ENCODE measurements around the gene TMEM30A.
A peak's percentile ranks its signal among the peaks of the same experiment; 100 is the strongest.

Gene TMEM30A

DNA sequence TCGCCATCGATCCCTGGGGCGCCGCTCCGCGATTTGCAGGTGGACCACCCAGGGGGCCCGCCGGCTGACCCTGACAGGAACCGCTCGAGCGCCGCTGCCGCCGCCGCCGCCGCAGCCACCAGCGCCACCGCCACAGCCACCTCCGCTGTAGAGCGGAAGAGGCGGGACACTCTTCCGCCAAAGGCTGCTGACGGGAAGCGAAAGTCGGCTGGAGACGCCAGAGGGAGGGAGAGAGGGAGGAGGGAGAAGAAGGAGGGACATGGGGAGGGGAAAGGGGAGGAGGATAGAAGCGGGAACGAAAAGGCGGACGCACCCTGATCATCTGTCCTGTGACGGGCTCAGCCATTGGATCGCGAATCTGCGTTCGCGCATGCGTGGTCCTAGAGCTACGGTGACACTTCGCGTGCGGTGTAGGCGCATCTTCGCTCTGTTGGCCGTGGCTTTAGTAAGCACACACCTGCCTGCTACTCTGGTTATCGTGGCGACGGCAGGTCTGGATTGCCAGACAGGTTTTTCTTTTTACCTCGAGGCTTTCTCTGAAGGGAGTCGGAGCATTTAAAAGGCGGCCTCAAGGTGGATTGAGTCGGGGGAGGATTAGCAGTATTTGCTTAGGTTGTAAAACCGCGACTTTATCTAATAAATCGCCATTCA lies at the start of gene TMEM30A:
TSS of gene TMEM30A (minus strand) at position 161 of the 651 bp plus-strand sequence. CDS start at position 7, 154 bp downstream.
- peak; percentile 92 for DNase-seq

DNA sequence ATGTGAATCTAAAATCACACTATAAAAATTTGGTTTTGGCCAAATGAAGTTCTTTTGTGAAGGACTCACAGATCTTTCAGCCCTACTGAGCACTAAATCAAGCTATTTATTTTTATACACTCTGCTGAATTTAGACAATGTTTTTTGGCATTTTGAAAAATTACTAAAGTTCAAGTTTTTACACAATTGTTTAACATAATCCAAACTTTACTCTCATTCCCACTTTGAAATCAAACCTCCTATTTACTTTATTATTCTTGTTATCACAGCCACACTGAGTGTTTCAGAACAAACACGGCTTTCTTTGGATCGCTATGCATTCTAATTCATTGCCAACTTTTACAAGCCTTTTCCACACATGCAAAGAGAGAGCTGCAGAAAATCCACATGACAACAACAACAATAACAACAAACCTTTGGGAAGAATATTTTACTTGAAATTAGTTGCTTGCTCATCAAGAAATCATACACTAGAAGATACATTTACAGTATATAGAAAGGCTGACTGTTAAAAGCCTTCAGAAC lies 49.1 kb upstream of the TMEM30A start:
- DNase-seq = no peak

DNA sequence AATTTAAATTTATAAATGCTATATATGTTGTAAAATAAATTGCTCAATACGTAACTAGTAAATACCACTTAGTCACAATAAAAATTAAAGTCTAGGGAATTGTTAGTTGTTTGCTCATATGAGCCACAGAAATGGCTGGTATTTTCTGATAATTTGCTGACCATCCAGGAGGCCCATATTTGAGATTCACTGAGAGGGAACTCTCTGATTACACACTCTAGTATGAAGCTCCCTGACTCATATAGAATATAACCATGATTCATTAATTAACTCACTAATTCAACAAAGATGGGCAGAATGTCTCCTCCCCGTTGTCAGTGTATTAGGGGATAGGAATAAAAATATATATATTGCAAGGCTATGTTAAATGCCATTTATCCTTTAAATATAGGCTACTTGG lies 46.6 kb upstream of the TMEM30A start:
- DNase-seq = no peak

DNA sequence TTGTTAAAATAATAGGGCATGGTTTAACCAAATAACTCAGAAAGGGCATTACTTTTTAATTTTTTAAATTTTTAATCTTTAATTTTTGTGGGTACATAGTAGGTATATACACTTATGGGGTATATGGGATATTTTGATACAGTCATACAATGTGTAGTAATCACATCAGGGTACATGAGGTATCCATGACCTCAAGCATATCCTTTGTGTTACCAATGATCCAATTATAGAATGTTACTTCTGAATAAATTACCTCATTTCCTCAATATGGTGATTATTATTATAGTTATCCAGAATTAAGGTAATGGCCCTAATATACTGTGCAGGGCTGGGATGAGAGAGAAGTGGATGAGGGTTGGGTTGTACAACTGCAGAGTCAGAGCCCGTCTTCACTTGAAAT lies 45.1 kb upstream of the TMEM30A start:
- DNase-seq = no peak

DNA sequence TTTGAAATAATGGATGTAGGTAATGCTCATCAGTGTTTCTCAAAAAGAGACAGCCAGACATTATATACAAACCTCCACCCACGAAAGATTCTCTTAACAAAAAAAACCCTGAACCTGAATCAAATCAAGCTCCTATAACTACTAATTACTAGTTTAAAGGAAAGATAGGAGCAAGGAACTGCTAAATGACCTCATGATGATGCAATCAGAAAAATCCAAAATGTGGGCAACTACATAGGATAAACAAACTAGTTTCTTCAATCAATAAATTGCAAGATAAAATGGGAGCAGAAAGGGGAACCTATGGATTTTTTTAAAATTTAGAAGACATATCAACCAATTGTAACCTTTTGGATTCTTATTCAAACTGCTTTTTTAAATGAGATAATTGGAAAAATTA lies 43.2 kb upstream of the TMEM30A start:
- DNase-seq = no peak

DNA sequence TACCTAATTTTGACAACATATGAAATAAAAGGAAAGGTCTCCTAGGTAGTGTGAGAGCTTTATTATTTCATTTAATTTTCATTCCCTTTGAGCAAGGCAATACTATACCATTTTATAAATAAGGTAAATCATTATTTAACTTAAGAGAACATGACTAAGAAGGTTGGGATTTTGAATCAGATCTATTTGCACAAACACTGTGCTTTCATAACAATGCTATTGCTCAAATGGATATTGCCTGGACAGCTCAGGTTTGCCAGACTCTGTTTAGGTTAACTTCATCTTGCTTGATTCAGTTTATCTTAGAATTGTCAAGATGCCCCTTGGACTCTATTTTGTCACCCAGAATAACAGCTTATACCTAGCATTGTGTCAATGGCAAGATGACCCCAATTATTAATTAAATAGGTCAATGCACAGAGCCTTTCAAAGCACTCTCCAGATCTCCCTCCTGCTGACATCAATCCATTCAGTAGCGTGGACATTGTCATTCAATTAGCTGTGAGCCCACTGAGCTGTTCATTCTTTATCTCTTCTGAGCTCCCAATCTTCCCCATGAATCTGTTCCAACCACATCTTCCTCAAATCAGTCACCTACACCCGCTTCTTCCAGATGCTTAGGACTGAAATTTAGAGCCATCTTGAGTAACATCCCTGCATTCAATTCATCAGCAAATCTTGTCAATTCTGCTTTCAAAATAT lies 42.1 kb upstream of the TMEM30A start:
- no peak for DNase-seq

DNA sequence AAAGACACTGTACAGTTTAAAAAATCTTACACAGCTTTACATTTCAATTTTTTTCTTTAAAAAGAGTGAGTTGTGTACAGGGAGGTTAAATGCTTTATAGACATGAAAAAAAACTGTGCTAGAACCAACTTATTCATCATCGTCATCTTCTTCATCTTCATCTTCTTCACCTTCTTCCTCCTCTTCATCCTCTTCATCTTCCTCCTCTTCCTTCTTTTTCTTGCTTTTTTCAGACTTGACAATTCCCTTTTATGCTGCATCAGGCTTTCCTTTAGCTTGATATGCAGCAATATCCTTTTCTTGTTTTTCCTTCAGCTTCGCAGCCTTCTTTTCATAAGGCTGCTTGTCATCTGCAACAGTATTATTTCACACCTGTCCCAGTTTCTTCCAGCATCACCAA lies 34.3 kb upstream of the TMEM30A start:
- no peak for DNase-seq

DNA sequence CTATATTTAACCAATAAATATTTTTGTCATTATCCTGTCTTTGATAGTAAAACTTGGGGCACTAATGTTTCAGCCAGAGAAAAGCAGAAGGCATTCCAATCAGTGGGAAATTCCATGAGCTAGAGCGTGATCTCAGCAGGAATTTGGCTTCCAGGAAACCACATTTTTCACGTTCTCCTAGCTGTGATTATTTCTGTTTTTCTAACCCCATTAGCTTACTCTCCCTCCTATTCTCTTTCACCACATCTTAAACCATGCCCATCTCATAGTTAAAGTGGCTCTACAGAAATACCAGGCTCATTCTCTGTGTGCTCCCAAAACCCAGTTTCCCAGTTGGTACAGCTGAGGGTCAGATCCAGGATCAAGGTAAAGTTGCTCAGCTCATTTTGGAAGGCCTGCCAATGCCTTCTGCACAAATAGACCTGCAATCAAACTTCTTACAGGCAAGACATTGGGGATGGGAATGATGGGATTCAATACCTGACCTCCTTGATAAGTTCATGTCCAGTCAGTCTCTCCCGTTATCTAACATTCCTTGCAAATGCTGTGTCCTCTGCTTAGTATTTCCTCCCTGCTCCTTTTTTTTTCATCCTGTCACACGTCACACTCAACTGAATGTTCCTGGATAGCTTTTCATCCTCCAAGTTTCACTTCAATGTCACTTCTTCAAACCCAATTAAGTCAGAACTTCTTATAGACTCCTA lies 33.1 kb upstream of the TMEM30A start:
- DNase-seq = no peak

DNA sequence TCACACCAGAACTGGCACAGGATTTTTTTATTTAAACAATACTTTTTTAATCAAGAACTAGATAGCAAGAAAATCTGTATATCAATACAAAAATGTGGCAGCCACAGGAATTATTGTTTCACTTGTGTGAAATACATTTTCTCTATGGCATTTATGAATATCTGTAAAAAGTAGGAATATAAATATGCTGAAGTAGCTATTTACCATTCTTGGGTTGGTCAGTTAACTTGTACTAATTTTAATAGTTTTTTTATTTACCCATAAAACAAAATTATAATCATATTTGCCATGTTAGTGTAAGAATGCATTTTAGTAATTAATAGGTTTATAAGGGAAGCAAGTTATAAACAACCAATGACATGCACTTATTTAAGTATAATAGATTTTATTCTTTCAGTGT lies 31.4 kb upstream of the TMEM30A start:
- DNase-seq = no peak

DNA sequence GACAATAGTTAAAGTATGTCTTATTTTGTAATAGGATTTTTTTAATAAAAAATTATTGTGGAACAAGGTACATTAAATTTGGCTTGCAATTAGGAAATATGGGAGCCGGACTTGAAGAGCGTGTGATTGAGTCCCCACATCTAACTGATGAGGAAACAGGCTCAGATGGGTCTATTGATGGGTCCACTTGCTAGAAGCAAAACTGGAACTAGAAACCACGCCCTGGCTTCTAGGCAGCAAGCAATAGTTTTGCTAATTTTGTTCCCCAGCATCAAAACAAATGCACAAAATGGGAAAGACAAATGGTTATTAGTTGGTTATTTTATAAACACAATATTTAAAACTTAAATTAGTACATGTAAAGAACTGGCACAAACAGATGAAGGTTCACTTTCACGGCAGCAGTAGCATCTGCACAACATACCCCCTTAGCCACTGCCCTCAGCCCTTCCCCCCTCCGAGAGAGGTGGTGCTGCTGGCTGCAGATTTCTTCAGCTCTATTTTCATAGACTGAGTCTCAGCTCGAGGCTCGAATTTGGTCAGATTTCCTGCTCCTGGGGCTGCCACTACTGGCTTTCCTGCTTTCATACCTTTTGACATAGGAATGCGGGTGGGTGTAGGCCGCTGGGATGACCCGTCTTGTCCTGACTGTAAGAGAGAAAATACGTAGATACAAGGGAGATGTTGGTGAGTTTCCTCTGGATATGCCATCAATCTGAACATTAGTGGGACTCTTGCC lies 23.8 kb upstream of the TMEM30A start:
- DNase-seq = no peak

DNA sequence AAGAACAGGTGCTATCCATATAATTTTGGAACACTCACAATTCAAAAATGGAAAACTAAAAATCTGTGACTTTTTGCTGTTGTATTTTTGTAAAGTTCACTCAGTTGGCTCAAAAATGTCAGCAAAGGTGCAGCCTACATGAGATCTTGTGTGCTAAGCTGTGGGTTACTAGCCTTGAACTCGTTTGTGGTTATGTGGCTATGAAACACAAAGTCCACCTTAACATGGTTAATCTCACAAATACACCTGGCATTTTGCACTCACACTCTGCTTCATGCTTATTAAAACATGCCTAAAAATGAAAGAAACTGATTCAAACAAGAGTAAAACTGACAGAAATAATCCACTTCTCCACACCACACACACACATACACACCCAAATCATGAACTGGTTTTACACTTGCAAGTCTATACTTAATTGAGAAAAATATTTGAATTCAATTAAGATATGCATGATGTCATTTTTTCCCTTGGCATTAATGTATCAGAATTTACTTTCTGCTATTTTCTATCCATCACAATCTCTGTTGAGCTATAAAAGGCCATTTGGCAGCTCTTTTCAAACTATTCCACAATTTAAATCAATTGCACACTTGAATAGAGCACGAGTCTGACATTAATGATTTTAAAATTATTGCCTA lies 22.9 kb upstream of the TMEM30A start:
- no peak for DNase-seq

DNA sequence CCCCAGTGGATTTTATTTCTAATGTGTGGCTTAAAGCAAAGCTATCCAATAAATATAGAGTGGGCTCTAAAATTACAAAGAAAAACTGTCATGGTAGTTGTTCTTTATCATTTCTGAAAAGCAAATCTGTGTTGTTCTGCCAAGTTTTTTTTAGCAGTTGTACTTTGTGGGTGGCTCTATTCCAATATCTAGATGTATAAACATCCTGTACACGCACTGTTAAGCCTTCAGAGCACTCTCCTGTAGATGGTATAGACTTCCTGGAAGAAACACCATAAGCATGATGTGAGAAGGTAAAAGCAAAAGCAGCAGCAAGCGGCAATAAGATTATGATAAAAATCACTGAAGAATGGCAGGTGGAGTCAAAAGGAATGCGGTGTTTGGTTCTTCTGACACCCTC lies 21.5 kb upstream of the TMEM30A start:
- no peak for DNase-seq

DNA sequence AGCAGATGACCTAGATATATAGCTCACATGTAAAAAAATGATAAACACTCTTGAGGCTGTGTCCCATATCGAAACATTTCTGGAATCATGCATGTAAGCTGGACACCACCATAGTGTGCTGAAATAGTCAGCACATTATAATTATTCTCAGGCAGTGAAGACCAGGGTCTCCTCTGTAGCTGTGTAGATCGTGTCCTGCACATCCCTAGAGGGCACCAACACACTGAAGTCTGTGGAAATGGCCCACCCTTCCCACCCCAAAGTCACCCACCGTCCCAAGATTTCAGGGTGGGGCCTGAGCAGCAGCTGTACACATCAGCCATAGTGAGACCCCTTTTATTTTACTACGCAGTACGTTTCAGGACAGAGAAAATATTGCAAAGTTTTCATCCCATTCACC lies 21.0 kb upstream of the TMEM30A start:
- DNase-seq = no peak

DNA sequence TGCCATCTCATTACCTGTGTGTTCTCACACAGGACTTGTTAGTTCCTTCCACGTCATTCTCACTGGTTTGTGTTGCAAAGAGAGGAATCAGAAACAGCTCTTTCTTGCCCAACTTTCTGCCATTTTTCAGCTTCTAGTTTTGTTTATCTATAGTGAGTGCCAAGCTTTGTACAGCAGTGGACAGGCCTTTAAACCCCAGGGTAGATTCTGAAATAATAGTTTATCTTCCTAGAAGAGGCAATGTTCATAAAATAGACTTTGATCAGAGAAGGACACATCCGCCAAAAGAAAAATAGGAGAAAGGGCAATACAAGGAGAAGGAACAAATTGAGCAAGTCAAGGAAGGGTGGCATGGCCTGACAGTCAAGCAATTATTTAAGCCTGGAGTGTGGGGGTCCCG lies 17.7 kb upstream of the TMEM30A start:
- DNase-seq = no peak

DNA sequence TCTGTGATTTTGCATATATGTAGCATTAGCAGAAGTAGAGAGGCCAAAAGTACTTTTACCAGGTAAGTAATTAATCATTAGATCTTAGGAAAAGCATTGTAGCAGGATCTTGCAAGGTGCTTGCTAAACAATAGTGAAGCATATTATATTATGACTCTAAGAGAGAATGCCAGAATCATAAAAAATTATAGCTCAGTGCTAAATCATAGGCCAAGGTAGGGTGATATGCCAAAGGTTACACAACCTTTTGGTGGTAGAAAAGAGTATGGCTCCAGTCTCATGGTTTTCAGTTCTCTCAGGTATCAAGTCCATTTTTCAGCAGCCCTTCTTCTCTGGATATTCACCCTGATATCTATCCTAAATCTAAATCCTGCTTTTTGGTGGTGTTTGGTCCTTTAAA lies 16.9 kb upstream of the TMEM30A start:
- DNase-seq = no peak

DNA sequence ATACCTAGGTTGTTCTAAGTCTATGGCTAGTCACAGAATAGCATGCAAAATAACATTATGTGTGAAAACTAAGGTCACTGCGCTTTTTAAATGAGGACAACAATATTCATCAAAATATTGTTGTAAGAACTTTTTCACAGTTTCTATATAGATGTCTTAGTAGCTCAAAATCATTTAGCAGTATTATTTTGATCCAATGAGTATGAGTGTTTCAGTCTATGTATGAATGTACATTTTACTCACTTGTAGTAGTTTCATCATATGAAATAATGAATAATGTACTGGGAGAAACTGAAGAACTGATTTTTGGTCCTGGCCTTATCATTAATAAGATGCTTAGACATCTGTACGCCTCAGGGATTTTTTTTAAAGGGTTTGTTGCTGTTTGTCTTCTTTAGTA lies 16.5 kb upstream of the TMEM30A start:
- DNase-seq = no peak

DNA sequence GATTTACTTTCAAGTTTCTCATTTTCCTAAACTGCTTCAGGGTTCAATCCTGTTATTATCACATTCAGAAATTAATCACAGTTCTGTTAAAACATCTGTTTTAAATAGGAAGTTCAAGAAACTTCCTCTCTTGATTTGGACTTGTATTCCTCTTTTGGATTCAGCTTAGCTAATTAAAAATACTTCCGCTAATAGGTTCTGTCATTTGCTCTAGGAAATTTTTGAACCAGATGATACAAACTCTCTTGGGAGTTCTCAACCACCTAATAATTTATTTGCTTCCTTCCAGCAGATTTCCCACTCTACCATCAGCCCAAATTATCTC lies 15.9 kb upstream of the TMEM30A start:
- DNase-seq = no peak

DNA sequence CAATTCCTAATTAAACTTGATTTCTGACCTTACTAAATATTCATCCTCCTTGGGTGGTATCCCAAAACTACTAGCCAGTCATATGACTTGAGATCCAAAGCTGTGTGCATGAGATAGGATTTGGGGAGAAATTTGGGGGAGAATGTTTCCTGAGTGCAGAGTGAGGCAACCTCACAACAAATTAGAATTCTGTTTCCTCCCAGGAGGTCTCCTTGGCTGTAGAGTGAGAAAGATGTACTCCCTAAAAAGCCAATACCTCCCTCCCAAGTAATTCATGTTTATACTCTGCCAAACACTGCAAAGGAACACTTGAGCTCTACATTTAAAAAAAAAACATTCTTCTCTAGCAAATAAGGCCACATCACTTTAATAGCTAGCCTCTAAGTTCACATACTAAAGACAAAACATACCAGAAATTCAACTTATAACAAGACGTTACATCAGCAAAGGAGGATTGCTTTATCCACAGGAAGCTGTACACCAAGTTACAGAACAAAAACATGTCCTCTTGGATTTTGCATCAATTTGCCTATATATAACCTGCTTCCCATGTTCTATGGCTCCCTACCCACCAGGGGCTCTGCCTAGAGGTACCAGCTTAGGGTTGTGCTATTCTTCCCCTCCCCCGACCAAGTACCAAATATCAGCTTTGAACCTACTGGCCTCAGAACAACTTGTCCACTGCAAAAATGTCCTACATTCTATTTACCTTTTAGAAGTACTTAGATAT lies 15.4 kb upstream of the TMEM30A start:
- no peak for DNase-seq

DNA sequence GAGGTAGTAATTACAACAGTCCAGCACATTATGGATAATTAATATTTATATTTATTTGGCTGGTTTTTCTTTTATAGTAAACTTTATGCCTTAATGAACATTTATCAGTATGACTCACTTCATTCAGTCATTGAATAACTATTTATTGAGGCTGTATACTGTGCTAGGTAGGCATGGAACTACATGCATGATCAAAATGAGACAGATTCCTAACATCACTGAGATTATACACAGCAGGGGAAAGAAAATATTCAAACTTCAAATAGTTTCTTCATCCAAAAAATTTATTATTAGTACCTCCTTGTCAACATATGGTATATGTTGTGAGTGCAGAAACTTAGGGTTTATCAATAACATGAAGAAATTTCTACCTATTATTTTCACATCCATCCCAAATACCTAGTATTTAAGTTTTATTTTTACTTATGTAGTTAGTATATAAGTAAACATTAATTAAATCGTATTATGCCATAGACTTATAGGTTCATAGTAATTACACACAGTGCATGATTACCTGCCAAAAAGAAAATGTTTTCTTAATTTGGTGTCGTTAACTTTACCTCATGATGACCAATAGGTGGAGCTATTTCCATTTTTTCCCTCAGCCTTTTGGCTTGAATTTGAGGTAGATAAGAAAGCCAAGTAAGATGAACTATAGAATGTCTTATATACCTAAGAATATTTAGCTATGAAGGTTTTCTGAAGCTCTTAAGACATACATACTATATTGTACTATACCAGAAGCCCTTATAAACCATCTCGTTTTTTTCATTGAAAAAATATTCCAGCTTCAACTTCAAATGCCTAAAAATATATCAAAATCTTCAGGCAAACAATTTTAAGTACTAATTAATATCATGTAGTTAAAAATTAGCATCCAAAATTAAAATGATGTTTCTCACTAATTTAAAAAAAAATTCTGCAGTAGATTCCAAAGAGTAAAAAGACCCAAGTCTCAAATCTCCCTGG lies 12.5 kb upstream of the TMEM30A start:
- DNase-seq = no peak

DNA sequence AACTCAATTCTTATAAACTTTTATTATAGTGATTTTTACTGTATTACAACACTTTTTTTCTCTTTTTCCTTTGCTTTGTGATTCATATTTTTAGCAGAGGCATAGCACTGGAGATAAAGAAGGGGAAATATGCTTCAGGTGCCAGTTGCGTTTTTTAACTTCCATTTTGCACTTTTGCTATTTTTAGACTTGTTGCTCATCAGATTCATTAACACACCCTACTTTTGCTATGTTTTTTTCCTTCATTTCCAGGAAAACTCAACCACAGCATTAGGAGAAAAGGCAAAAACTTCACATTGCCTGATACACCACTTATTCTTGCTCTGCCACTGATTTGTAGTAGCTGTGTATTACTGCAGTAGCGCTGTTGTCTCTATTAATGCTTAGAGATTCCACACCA lies 8.0 kb upstream of the TMEM30A start:
- no peak for DNase-seq

DNA sequence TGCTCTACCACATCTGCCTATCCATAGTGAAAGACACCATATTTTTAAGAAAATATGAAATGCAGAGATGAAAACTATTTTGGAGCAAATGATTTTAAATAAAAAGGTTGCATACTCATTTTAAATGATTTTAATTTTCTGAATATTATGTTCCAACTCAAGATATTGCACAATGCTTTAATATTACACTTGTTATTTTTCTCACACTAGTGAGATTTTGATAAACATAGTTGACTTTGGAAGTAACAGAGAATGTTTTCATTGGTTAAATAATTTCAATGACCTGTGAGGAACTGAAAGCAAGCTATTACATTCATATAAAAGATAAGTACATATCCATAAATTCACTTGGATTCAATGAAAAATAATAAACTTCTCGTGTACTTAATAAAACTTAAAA lies 7.2 kb upstream of the TMEM30A start:
- DNase-seq = no peak
